Ovary (tissue), 3 donors: Measurements from ENCODE around the gene KCTD10.

Experiments
- CTCF ChIP-seq, 3 donors: fragments of 450-650 bp in 2 of 3; fragments of 200-600 bp in 1 of 3; IDR thresholded peaks; one replicate each; pipeline versions ENCODE4 v1.5.1 to v1.8.0; 2016 to 2022; ENCODE audit warnings: antibody characterized with exemption in 3 of 3, mild to moderate bottlenecking in 1 of 3
- POLR2A ChIP-seq: fragments of 450-650 bp; IDR thresholded peaks from one replicate; pipeline ENCODE4 v1.6.1; 2017; ENCODE audit warnings: antibody characterized with exemption, mild to moderate bottlenecking, moderate library complexity
- donor health status: DM: no; HTN: no; CAD: no.

GRCh38 chr12:109473006-109473405, 4.1 kb downstream of the KCTD10 start:
- TF ChIP-seq CTCF (IDR thresholded peaks at IDR 0.05) (no peak), POLR2A (no peak)
